ENCODE data around the gene MBTD1. TPM values are rescaled to one million over a fixed set of nuclear protein-coding genes. Genes with fewer than 3 reads are reported as not detected.

The MBTD1 gene
- total and polyA plus RNA-seq, 7 experiments from 2014 or later: 7.0 to 35.8 (median 27.3) TPM

- Histone ChIP-seq H3K4me3 (ENCODE audit: low read length) (no peak overlapping the region), H3K4me1 (ENCODE audit: control insufficient read depth in 2 of 2, insufficient read depth in 2 of 2, low read length in 2 of 2) (peaks cover 0 to 5% of the 10 kb centered on the region in 2 donors), H3K36me3 (ENCODE audit: control insufficient read depth in 2 of 3, insufficient read depth in 3 of 3, low read length in 3 of 3) (peaks cover 0 to 25% (median 6%) of the 10 kb centered on the region in 3 experiments), H3K9me3 (ENCODE audit: control insufficient read depth in 2 of 3, low read length in 3 of 3) (no peaks in the 10 kb centered on the region), H3K27me3 (ENCODE audit: control insufficient read depth in 2 of 2, insufficient read depth in 2 of 2, low read length in 2 of 2) (no peaks in the 10 kb centered on the region), H3K27ac (ENCODE audit: low read depth, low read length) (peak overlapping the region; percentile 80)
- H3K4me1 Mint-ChIP-seq: peaks cover 0 to 35% (median 24%) of the 10 kb centered on the region in 7 donors
- DNase-seq (no peak), ATAC-seq (no peak)
- H3K4me3 Mint-ChIP-seq: peak overlapping the region; percentile 87 to 98 (median 95)
- H3K9me3 Mint-ChIP-seq: no peaks in the 10 kb centered on the region
- no peaks in the 10 kb centered on the region for H3K27me3 Mint-ChIP-seq
- ChIA-PET POLR2A (interaction anchor here (1.0 to 1.9 kb wide), 4 partner anchors 12 to 298 kb away, joined by 3 to 7 read pairs (median 6); partner anchors contain the start of genes NME1, SPAG9 and TOB1), CTCF (interaction anchor here (1.1 kb wide), 1 partner anchor 10 kb away, joined by 5 read pairs; no protein-coding TSS in a partner anchor)
- peaks cover 0 to 29% (median 13%) of the 10 kb centered on the region in 5 donors for H3K36me3 Mint-ChIP-seq
- peak overlapping the region; percentile 89 to 99 (median 95) for H3K27ac Mint-ChIP-seq
- intact Hi-C loops (cut with micrococcal nuclease): loop anchor here in 1 of 2 donors (5.0 kb wide), 1 partner anchor 298 kb away; the partner anchor contains the start of gene TOB1
Measured at GRCh38 chr17:51164911-51165679, 94.8 kb downstream of the MBTD1 start.

DNA sequence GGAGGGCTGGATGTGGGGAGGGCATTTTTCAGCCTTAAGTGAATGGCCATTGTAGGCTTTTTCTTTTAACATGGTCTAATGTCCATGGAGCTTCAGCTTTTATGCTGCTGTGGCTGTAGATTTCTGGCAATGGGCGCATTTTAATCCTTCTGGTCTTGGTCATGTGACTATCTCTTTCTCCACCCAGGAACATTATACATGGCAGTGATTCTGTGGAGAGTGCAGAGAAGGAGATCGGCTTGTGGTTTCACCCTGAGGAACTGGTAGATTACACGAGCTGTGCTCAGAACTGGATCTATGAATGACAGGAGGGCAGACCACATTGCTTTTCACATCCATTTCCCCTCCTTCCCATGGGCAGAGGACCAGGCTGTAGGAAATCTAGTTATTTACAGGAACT is 98.3 kb downstream of the MBTD1 start:
- intact Hi-C loops (cut with micrococcal nuclease): no loop called here
- no peaks in the 10 kb centered on the region for H3K4me1 ChIP-seq (ENCODE audit: control insufficient read depth in 2 of 2, insufficient read depth in 2 of 2, low read length in 2 of 2)

DNA sequence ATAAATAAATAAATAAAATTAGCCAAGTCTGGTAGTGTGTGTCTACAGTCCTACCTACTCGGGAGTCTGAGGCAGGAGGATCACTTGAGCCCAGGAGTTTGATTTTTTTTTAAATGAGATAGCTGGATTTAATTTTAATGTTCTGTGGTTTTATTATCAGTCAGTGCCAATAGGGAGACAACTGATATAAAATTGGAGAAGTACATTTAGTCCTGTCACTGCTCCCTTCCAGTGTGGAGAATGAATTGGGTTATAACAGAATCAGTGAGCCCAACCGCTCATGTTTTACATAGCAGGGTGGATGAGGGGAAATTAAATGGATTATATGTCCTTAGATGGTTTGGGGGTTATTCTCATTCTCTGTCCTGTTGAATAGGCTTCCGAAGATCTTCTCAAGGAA is 100.2 kb downstream of the MBTD1 start:
- intact Hi-C loops (cut with micrococcal nuclease): loop anchor here in 1 of 2 donors (10.0 kb wide), 2 partner anchors 455 to 615 kb away; partner anchors contain the start of genes ANKRD40 and SPATA20

More for the DNA sequence above, 98.3 kb downstream of the MBTD1 start:
- Histone ChIP-seq H3K4me3 (ENCODE audit: low read length) (no peak overlapping the region), H3K27ac (ENCODE audit: low read depth, low read length) (no peak overlapping the region), H3K36me3 (ENCODE audit: control insufficient read depth in 2 of 3, insufficient read depth in 3 of 3, low read length in 3 of 3) (peaks cover 0 to 32% (median 0%) of the 10 kb centered on the region in 3 experiments), H3K27me3 (ENCODE audit: control insufficient read depth in 2 of 2, insufficient read depth in 2 of 2, low read length in 2 of 2) (no peaks in the 10 kb centered on the region), H3K9me3 (ENCODE audit: control insufficient read depth in 2 of 3, low read length in 3 of 3) (no peaks in the 10 kb centered on the region)
- no peak for DNase-seq
- Mint-ChIP-seq H3K36me3 (peaks cover 0 to 28% (median 22%) of the 10 kb centered on the region in 5 donors), H3K4me3 (no peak overlapping the region), H3K4me1 (peaks cover 0 to 35% (median 14%) of the 10 kb centered on the region in 7 donors), H3K27ac (peak overlapping the region in 3 of 9 donors; percentile 21 to 34 (median 34)), H3K27me3 (no peaks in the 10 kb centered on the region), H3K9me3 (no peaks in the 10 kb centered on the region)
- ChIA-PET CTCF (interaction anchor here (1.1 kb wide), 1 partner anchor 160 kb away, joined by 3 read pairs; no protein-coding TSS in a partner anchor), POLR2A (interaction anchor here (0.7 to 3.5 kb wide), 3 partner anchors 8 to 84 kb away, joined by 4 to 26 read pairs (median 4); partner anchors contain the start of genes NME1 and SPAG9)
- no peak for ATAC-seq

DNA sequence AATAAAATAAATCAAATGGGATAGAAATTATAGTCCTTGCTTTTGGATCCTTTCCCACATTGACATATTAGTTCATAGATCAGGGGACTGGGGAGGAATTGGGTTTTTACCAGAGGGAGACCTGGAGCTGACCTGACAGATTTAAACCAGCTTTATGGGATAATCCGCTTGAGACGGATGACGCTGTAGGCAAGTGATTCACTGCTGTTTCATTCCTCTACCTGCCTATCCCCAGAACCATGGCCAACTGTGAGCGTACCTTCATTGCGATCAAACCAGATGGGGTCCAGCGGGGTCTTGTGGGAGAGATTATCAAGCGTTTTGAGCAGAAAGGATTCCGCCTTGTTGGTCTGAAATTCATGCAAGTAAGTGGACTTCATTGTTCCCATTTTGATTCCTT is 104.4 kb downstream of the MBTD1 start:
- Histone ChIP-seq H3K27me3 (ENCODE audit: control insufficient read depth in 2 of 2, insufficient read depth in 2 of 2, low read length in 2 of 2) (no peaks in the 10 kb centered on the region), H3K4me1 (ENCODE audit: control insufficient read depth in 2 of 2, insufficient read depth in 2 of 2, low read length in 2 of 2) (peaks cover 15% of the 10 kb centered on the region in 2 donors), H3K36me3 (ENCODE audit: control insufficient read depth in 2 of 3, insufficient read depth in 3 of 3, low read length in 3 of 3) (peaks cover 0 to 17% (median 0%) of the 10 kb centered on the region in 3 experiments), H3K27ac (ENCODE audit: low read depth, low read length) (no peak overlapping the region), H3K4me3 (ENCODE audit: low read length) (no peak overlapping the region), H3K9me3 (ENCODE audit: control insufficient read depth in 2 of 3, low read length in 3 of 3) (no peaks in the 10 kb centered on the region)
- H3K27ac Mint-ChIP-seq: no peak overlapping the region
- H3K4me3 Mint-ChIP-seq: peak overlapping the region in 1 of 10 donors; percentile 29
- no peaks in the 10 kb centered on the region for H3K27me3 Mint-ChIP-seq
- no peak for DNase-seq
- peaks cover 0 to 25% (median 6%) of the 10 kb centered on the region in 7 donors for H3K4me1 Mint-ChIP-seq
- H3K9me3 Mint-ChIP-seq: no peaks in the 10 kb centered on the region
- ATAC-seq: no peak
- intact Hi-C loops (cut with micrococcal nuclease): loop anchor here in 1 of 2 donors (10.0 kb wide), 2 partner anchors 451 to 611 kb away; partner anchors contain the start of genes ANKRD40 and SPATA20
- H3K36me3 Mint-ChIP-seq: peaks cover 0 to 19% (median 10%) of the 10 kb centered on the region in 5 donors
- CTCF ChIA-PET: interaction anchor here (0.9 to 1.2 kb wide), 2 partner anchors 10 to 153 kb away, joined by 3 to 5 read pairs; no protein-coding TSS in a partner anchor
- POLR2A ChIA-PET: interaction anchor here (1.2 kb wide), 1 partner anchor 11 kb away, joined by 4 read pairs; the partner anchor contains the start of gene NME2

More for the DNA sequence above, 100.2 kb downstream of the MBTD1 start:
- no peak for ATAC-seq
- H3K27me3 Mint-ChIP-seq: no peaks in the 10 kb centered on the region
- no peak for DNase-seq
- H3K4me1 ChIP-seq (ENCODE audit: control insufficient read depth in 2 of 2, insufficient read depth in 2 of 2, low read length in 2 of 2): peaks cover under 1 to 3% of the 10 kb centered on the region in 2 donors
- H3K36me3 Mint-ChIP-seq: peaks cover 0 to 31% (median 21%) of the 10 kb centered on the region in 5 donors
- ChIA-PET POLR2A (no interaction called here), CTCF (no interaction called here)
- H3K4me3 ChIP-seq (ENCODE audit: low read length): no peak overlapping the region
- no peaks in the 10 kb centered on the region for H3K9me3 Mint-ChIP-seq
- H3K27me3 ChIP-seq (ENCODE audit: control insufficient read depth in 2 of 2, insufficient read depth in 2 of 2, low read length in 2 of 2): no peaks in the 10 kb centered on the region
- H3K9me3 ChIP-seq (ENCODE audit: control insufficient read depth in 2 of 3, low read length in 3 of 3): no peaks in the 10 kb centered on the region
- H3K27ac ChIP-seq (ENCODE audit: low read depth, low read length): no peak overlapping the region
- peaks cover 0 to 30% (median 6%) of the 10 kb centered on the region in 7 donors for H3K4me1 Mint-ChIP-seq
- H3K36me3 ChIP-seq (ENCODE audit: control insufficient read depth in 2 of 3, insufficient read depth in 3 of 3, low read length in 3 of 3): peaks cover 0 to 32% (median 0%) of the 10 kb centered on the region in 3 experiments
- H3K27ac Mint-ChIP-seq: no peak overlapping the region
- no peak overlapping the region for H3K4me3 Mint-ChIP-seq

GRCh38 chr17:51154176-51154575 is 105.7 kb downstream of the MBTD1 start:
- no peaks in the 10 kb centered on the region for H3K9me3 Mint-ChIP-seq
- H3K4me1 Mint-ChIP-seq: peaks cover 0 to 18% (median 6%) of the 10 kb centered on the region in 7 donors
- intact Hi-C loops (cut with micrococcal nuclease): loop anchor here in 1 of 2 donors (5.0 to 10.0 kb wide), 3 partner anchors 302 to 609 kb away; partner anchors contain the start of genes ANKRD40 and SPATA20
- H3K9me3 ChIP-seq (ENCODE audit: control insufficient read depth in 2 of 3, low read length in 3 of 3): no peaks in the 10 kb centered on the region
- peaks cover 0 to 11% (median 0%) of the 10 kb centered on the region in 3 experiments for H3K36me3 ChIP-seq (ENCODE audit: control insufficient read depth in 2 of 3, insufficient read depth in 3 of 3, low read length in 3 of 3)
- ATAC-seq (no peak), DNase-seq (no peak)
- H3K4me1 ChIP-seq (ENCODE audit: control insufficient read depth in 2 of 2, insufficient read depth in 2 of 2, low read length in 2 of 2): peaks cover 15% of the 10 kb centered on the region in 2 donors
- ChIA-PET POLR2A (interaction anchor here (1.0 to 2.0 kb wide), 2 partner anchors 9 to 149 kb away, joined by 5 to 26 read pairs; no protein-coding TSS in a partner anchor), CTCF (interaction anchor here (0.9 kb wide), 1 partner anchor 34 kb away, joined by 3 read pairs; the partner anchor contains the start of gene SPAG9)
- H3K27me3 ChIP-seq (ENCODE audit: control insufficient read depth in 2 of 2, insufficient read depth in 2 of 2, low read length in 2 of 2): no peaks in the 10 kb centered on the region
- no peak overlapping the region for H3K4me3 Mint-ChIP-seq
- no peak overlapping the region for H3K27ac Mint-ChIP-seq
- peak overlapping the region; percentile 78 for H3K4me3 ChIP-seq (ENCODE audit: low read length)
- H3K36me3 Mint-ChIP-seq: peaks cover 0 to 12% (median 4%) of the 10 kb centered on the region in 5 donors
- peak overlapping the region; percentile 67 for H3K27ac ChIP-seq (ENCODE audit: low read depth, low read length)
- no peaks in the 10 kb centered on the region for H3K27me3 Mint-ChIP-seq
